Neural cell (in vitro differentiated cells): ENCODE data around the gene FAM98C. TPM values are rescaled to one million over a fixed set of nuclear protein-coding genes. Genes with fewer than 3 reads are reported as not detected.

Experiments used
- H2AFZ ChIP-seq: fragments of 200-600, 300-800 bp; sonication (generic), shearing (Covaris generic); 2 replicates; pipeline ENCODE4 v1.6.0; 2014; ENCODE audit warnings: low read depth, mild to moderate bottlenecking, antibody characterized with exemption, low read length, moderate library complexity
- H3F3A ChIP-seq: fragments of 200-600 bp; shearing (Covaris generic); 2 replicates; pipeline ENCODE4 v1.6.1; 2016; ENCODE audit warnings: mild to moderate bottlenecking, moderate library complexity, mixed read lengths, antibody characterized with exemption, low read length; ENCODE audit not compliant: insufficient read depth, poor library complexity, severe bottlenecking
- H3K27ac ChIP-seq: fragments of 200-600, 300-800 bp; sonication (generic), shearing (Covaris generic); 2 replicates; pipeline ENCODE4 v1.5.1; 2014; ENCODE audit warnings: mild to moderate bottlenecking, low read length, moderate library complexity
- H3K27me3 ChIP-seq: fragments of 300-800, 200-600 bp; sonication (generic), shearing (Covaris generic); 2 replicates; pipeline ENCODE4 v1.6.0; 2014; ENCODE audit warnings: mild to moderate bottlenecking, low read depth, low read length, moderate library complexity; ENCODE audit not compliant: insufficient read depth
- H3K36me3 ChIP-seq: fragments of 300-800, 200-600 bp; sonication (generic), shearing (Covaris generic); 2 replicates; pipeline ENCODE4 v1.5.1; 2014; ENCODE audit warnings: mild to moderate bottlenecking, antibody characterized with exemption, low read length, moderate library complexity; ENCODE audit not compliant: insufficient read depth
- H3K4me2 ChIP-seq: fragments of 300-800, 200-600 bp; sonication (generic), shearing (Covaris generic); 2 replicates; pipeline ENCODE4 v1.6.0; 2014; ENCODE audit warnings: mild to moderate bottlenecking, low read length
- H3K4me3 ChIP-seq: fragments of 300-800, 200-600 bp; sonication (generic), shearing (Covaris generic); 2 replicates; pipeline ENCODE4 v1.5.1; 2014; ENCODE audit warnings: mild to moderate bottlenecking, low read length, moderate library complexity
- H3K79me2 ChIP-seq: fragments of 200-600 bp; shearing (Covaris generic); replicated peaks from 2 replicates; pipeline ENCODE4 v1.6.0; 2014; ENCODE audit warnings: mild to moderate bottlenecking, low read length, moderate library complexity; ENCODE audit not compliant: insufficient read depth
- H3K9ac ChIP-seq: fragments of 300-800, 200-600 bp; sonication (generic), shearing (Covaris generic); 2 replicates; pipeline ENCODE4 v1.6.1; 2016; ENCODE audit warnings: mild to moderate bottlenecking, low read length, mixed read lengths
- H3K9me2 ChIP-seq: fragments of 200-600 bp; shearing (Covaris generic); 2 replicates; pipeline ENCODE4 v1.6.1; 2016; ENCODE audit warnings: mild to moderate bottlenecking, low read length, mixed read lengths; ENCODE audit not compliant: insufficient read depth
- H3K9me3 ChIP-seq: fragments of 200-600, 300-800 bp; sonication (generic), shearing (Covaris generic); 2 replicates; pipeline ENCODE4 v1.6.1; 2016; ENCODE audit warnings: mild to moderate bottlenecking, mixed run types, low read length, moderate library complexity, mixed read lengths
- H4K20me1 ChIP-seq: fragments of 200-600 bp; shearing (Covaris generic); 2 replicates; pipeline ENCODE4 v1.6.1; 2016; ENCODE audit warnings: mild to moderate bottlenecking, mixed run types; ENCODE audit not compliant: insufficient read depth
- EP300 ChIP-seq: fragments of 450-650 bp; conservative IDR thresholded peaks from 2 replicates; pipeline ENCODE4 v1.6.1; 2014; ENCODE audit warnings: antibody characterized with exemption, mild to moderate bottlenecking, moderate library complexity; ENCODE audit not compliant: poor library complexity, severe bottlenecking
- EZH2 ChIP-seq: fragments of 200-600, 300-800 bp; shearing (Covaris generic), sonication (generic); IDR thresholded peaks from 2 replicates; pipeline ENCODE4 v1.6.1; 2014; ENCODE audit warnings: antibody characterized with exemption, low read length, borderline replicate concordance, mild to moderate bottlenecking; ENCODE audit not compliant: insufficient read depth, poor library complexity, severe bottlenecking
- MXI1 ChIP-seq: fragments of 450-650 bp; conservative IDR thresholded peaks from 2 replicates; pipeline ENCODE4 v1.6.1; 2014; ENCODE audit warnings: antibody characterized with exemption, mild to moderate bottlenecking; ENCODE audit not compliant: poor library complexity, severe bottlenecking
- POLR2AphosphoS5 ChIP-seq: IDR thresholded peaks from 2 replicates; pipeline ENCODE4 v1.6.1; 2012
- RAD21 ChIP-seq: fragments of 450-650 bp; conservative IDR thresholded peaks from 2 replicates; pipeline ENCODE4 v1.6.1; 2014; ENCODE audit warnings: antibody characterized with exemption, mild to moderate bottlenecking, moderate library complexity
- REST ChIP-seq: IDR thresholded peaks from 2 replicates; pipeline ENCODE4 v1.6.1; 2012; ENCODE audit warnings: borderline replicate concordance
- SMC3 ChIP-seq: fragments of 450-650 bp; conservative IDR thresholded peaks from 2 replicates; pipeline ENCODE4 v1.6.1; 2014; ENCODE audit warnings: antibody characterized with exemption, mild to moderate bottlenecking, moderate library complexity; ENCODE audit not compliant: poor library complexity
- TAF1 ChIP-seq: IDR thresholded peaks from 2 replicates; pipeline ENCODE4 v1.6.1; 2012; ENCODE audit warnings: low read depth
- polyA plus RNA-seq: library from polyadenylated mRNA; depleted of rRNA; stranded (reverse); fragments of >200 nt; gene quantifications from 2 replicates; pipeline ENCODE4 v1.2.3, GENCODE V29; 2014
- TF ChIP-seq, protein P1 (sequence below): fragments of 450-650 bp; IDR thresholded peaks from 2 replicates; pipeline ENCODE4 v1.5.1; 2014; ENCODE audit warnings: antibody characterized with exemption, mild to moderate bottlenecking, moderate library complexity; ENCODE audit not compliant: poor library complexity, severe bottlenecking

FAM98C gene
- polyA plus RNA-seq, 1 donor from 2014 or later, result 79.3 TPM

- H3K79me2 ChIP-seq, result no peaks in the 10 kb centered on the region
- no peaks in the 10 kb centered on the region for H3K27me3 ChIP-seq
- no peak overlapping the region for H3K9ac ChIP-seq
- no peaks in the 10 kb centered on the region for H3K9me2 ChIP-seq
- no peak overlapping the region for H2AFZ ChIP-seq
- H3K4me2 ChIP-seq, result no peak overlapping the region
- H3K4me3 ChIP-seq, result no peak overlapping the region
- H3K27ac ChIP-seq, result no peak overlapping the region
- H3K9me3 ChIP-seq, result no peaks in the 10 kb centered on the region
- no peaks in the 10 kb centered on the region for H4K20me1 ChIP-seq
- H3K36me3 ChIP-seq, result no peaks in the 10 kb centered on the region
- TF ChIP-seq REST (no peak), EP300 (no peak), POLR2AphosphoS5 (no peak), SMC3 (no peak)
- TF ChIP-seq, protein P1, sequence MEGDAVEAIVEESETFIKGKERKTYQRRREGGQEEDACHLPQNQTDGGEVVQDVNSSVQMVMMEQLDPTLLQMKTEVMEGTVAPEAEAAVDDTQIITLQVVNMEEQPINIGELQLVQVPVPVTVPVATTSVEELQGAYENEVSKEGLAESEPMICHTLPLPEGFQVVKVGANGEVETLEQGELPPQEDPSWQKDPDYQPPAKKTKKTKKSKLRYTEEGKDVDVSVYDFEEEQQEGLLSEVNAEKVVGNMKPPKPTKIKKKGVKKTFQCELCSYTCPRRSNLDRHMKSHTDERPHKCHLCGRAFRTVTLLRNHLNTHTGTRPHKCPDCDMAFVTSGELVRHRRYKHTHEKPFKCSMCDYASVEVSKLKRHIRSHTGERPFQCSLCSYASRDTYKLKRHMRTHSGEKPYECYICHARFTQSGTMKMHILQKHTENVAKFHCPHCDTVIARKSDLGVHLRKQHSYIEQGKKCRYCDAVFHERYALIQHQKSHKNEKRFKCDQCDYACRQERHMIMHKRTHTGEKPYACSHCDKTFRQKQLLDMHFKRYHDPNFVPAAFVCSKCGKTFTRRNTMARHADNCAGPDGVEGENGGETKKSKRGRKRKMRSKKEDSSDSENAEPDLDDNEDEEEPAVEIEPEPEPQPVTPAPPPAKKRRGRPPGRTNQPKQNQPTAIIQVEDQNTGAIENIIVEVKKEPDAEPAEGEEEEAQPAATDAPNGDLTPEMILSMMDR, result no peak
- H3F3A ChIP-seq, result no peaks in the 10 kb centered on the region
Observed at GRCh38 chr19:38451036-38451435, 48.1 kb downstream of the FAM98C start.

DNA sequence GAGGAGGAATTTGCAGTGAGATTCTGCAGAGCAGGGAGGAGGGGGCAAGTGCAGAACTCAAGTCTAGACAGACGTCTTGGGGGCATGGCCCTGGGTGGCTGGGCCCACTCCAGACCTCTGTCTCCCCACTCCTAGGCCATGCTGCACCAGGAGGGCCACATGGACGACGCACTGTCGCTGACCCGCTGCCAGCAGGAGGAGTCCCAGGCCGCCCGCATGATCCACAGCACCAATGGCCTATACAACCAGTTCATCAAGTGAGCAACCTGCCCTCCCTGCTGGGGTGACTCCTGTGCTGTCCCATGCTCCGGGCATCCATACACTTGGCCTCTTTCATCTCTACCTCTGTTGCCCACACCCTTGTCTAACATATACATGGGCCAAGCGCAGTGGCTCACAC, 48.7 kb downstream of the FAM98C start:
- H3K27me3 ChIP-seq, result no peaks in the 10 kb centered on the region
- H3K36me3 ChIP-seq, result no peaks in the 10 kb centered on the region
- no peak overlapping the region for H3K4me2 ChIP-seq
- H3K9me2 ChIP-seq, result no peaks in the 10 kb centered on the region
- H3K79me2 ChIP-seq, result no peaks in the 10 kb centered on the region
- H3F3A ChIP-seq, result no peaks in the 10 kb centered on the region
- no peaks in the 10 kb centered on the region for H3K9me3 ChIP-seq
- H2AFZ ChIP-seq, result no peak overlapping the region
- no peaks in the 10 kb centered on the region for H4K20me1 ChIP-seq
- H3K9ac ChIP-seq, result no peak overlapping the region
- H3K4me3 ChIP-seq, result no peak overlapping the region
- TF ChIP-seq TAF1, result no peak
- TF ChIP-seq EZH2, result no peak
- TF ChIP-seq REST, result no peak
- no peak for TF ChIP-seq SMC3
- TF ChIP-seq, protein P1, result no peak
- no peak for TF ChIP-seq POLR2AphosphoS5
- TF ChIP-seq RAD21, result no peak
- TF ChIP-seq MXI1, result no peak
- TF ChIP-seq EP300, result no peak
- H3K27ac ChIP-seq, result no peak overlapping the region
